NCI-H2227 (cell line): ENCODE data around the gene GUCA2A.

Experiments used
- DNase-seq: peaks from one replicate; lab custom pipeline; 2025; ENCODE audit not compliant: unreplicated experiment; lab: John Stamatoyannopoulos, UW

The GUCA2A gene

GRCh38 chr1:42155362-42155761 lies 9.2 kb downstream of the GUCA2A start:
- DNase-seq = no peak

- no peak for DNase-seq
Measured at GRCh38 chr1:42154685-42155084, 9.9 kb downstream of the GUCA2A start.

GRCh38 chr1:42153624-42154023 lies 10.9 kb downstream of the GUCA2A start:
- no peak for DNase-seq

- no peak for DNase-seq
Measured at GRCh38 chr1:42152907-42153600, 11.5 kb downstream of the GUCA2A start, which contains the start of gene GUCA2B. GUCA2B (plus strand) TSS chr1:42153410; CDS start chr1:42153451, 41 bp downstream.

- DNase-seq = no peak
Measured at GRCh38 chr1:42152119-42152518, 12.4 kb downstream of the GUCA2A start.

- DNase-seq = no peak
Measured at GRCh38 chr1:42150651-42151050, 13.9 kb downstream of the GUCA2A start.

GRCh38 chr1:42148166-42148565 lies 16.4 kb downstream of the GUCA2A start:
- no peak for DNase-seq

GRCh38 chr1:42146626-42147320 lies 17.8 kb downstream of the GUCA2A start:
- DNase-seq = peak; percentile 73

GRCh38 chr1:42145764-42146625 lies 18.6 kb downstream of the GUCA2A start:
- DNase-seq = no peak

GRCh38 chr1:42145389-42145716 lies 19.2 kb downstream of the GUCA2A start:
- no peak for DNase-seq

- no peak for DNase-seq
Measured at GRCh38 chr1:42144711-42145388, 19.7 kb downstream of the GUCA2A start.

- no peak for DNase-seq
Measured at GRCh38 chr1:42143896-42144710, 20.4 kb downstream of the GUCA2A start.

GRCh38 chr1:42142894-42143675 lies 21.5 kb downstream of the GUCA2A start:
- no peak for DNase-seq

- DNase-seq = no peak
Measured at GRCh38 chr1:42141978-42142377, 22.6 kb downstream of the GUCA2A start.

- DNase-seq = no peak
Measured at GRCh38 chr1:42140191-42140590, 24.4 kb downstream of the GUCA2A start.

GRCh38 chr1:42139444-42139843 lies 25.1 kb downstream of the GUCA2A start:
- no peak for DNase-seq

GRCh38 chr1:42138586-42138985 lies 26.0 kb downstream of the GUCA2A start:
- no peak for DNase-seq

- DNase-seq = no peak
Measured at GRCh38 chr1:42137766-42138165, 26.8 kb downstream of the GUCA2A start.

GRCh38 chr1:42136466-42136865 lies 28.1 kb downstream of the GUCA2A start:
- no peak for DNase-seq

GRCh38 chr1:42135426-42135825 lies 29.1 kb downstream of the GUCA2A start:
- no peak for DNase-seq
